DMS 273 (cell line): Measurements from ENCODE around the gene CTXN3.

Experiments used
- DNase-seq: peaks from one replicate; lab custom pipeline; 2025; ENCODE audit not compliant: unreplicated experiment; lab: John Stamatoyannopoulos, UW

CTXN3 gene

DNA sequence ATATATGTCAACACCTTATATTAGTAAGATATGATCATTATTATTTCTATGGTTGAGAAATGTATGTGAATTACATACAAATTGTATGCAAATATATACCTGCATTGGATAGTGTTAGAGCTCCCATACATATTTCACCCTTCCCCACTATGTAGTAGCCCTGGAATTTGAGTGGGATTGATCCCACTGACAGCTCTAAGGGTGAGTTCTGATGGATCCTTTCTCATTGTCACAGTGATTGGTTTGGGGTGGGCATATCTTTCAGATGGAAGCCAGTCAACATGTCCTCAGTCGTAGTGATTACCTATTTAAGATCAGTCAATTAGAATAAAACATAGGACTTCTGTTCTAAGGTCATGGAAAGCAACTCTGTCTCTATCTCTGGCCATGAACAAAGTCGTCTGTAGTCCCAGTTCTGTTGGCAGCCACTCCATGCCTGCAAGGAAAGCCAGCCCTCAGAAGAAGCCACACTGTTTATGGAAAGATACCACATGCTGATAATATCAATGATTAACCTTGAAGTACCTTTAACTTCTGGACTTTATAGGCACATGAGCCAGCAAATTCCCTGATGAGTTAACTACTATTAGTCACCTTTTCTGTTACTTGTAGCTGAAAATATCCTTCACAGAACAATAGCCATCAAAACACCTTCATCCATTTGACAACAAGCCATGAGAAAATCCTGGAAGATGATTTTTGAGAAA lies 49.2 kb downstream of the CTXN3 start:
- no peak for DNase-seq

DNA sequence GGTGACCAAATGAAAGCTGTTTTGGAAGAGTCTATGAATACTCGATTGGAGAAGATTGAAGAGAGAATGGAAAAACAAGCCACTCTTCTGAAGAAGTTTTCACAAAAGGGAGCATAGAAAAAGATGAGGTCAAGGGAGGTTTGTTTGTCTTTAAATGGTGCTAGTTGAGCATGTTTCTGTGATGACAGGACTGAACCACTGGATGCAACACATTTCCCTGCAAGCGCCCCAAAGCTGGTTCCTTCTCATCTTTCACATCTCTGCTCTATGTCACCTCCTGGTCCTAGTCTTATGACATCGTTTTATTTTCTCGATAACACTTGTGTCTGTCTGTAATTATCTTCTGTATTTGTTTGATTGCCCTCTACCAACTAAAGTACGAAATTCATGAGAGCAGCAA lies 50.5 kb downstream of the CTXN3 start:
- no peak for DNase-seq

DNA sequence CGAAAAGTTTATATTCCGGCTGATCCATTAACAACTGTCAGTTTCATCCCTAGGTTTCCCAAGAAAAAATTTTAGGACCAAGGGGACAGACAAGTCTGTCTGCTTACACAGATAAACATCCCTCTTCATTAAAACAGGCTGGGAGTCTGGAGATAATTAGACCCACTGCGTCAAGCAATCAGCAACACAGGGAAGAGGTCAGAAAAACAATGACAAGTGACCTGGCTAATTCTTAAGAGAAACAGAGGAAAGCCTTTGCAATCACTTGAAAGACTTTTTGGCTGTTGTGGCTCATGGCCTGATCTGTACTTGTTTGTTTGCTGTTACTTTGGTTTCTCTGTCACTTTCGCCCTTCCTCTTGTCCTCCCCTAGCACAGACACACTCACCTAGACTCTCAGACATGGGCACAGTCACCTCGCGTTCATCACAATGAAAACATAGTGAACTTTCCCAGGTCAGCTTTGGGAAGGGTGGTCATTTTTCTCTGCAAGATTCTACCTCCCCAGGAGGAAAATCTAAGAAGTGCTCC lies 51.4 kb downstream of the CTXN3 start:
- DNase-seq, result no peak

DNA sequence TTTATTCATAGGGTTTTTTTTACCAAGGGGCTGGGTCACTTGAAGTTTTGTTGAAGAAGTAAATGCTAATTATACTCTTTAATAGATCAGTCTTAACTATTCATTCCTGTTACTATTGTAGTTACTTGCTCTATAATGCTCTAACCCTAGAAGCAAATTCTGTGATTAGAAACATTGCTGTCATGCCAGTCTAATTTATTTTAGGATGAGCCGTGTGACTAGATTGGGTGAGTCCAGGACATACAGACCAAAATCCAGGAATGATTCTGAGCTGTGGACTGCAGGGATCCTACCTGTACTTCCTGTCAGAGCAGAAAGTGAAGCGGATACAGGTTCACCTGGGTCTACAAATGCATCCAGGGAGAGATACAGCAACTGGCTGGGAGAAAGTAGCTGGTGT lies 53.6 kb downstream of the CTXN3 start:
- DNase-seq, result no peak

DNA sequence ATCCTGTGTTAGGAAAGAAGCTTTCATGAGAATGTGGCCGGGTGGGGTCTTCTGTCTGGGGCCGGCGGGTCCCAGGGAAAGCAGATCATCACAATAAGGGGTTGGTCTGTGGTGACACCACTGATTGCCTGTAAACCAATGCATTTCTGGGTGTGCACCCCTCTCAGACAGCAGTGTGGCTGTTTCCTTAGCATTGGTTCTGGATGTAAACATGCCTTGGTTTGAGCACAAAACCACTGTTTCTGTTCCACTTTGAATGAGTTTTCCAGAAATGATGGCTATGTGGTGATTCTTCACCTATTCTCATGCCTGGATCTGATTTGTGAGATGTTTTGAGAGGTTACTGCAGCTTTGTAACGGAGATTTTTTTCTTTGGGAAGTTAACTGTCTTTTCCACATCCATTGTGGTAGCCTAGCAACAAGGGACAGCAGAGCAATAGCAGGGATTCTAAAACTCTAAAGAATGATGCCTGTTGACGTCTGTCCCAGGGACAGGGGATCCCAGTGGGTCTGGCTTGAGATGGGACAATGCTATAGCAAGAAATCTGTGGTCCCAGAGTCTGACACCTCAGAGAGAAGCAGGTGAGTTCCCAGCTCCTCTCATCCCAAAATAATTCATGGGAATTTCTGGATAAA lies 54.2 kb downstream of the CTXN3 start, which contains the start of gene CCDC192:
CCDC192 (plus strand) TSS at position 466 of the 636 bp plus-strand sequence; CDS start at position 521, 55 bp downstream.
- DNase-seq, result no peak

DNA sequence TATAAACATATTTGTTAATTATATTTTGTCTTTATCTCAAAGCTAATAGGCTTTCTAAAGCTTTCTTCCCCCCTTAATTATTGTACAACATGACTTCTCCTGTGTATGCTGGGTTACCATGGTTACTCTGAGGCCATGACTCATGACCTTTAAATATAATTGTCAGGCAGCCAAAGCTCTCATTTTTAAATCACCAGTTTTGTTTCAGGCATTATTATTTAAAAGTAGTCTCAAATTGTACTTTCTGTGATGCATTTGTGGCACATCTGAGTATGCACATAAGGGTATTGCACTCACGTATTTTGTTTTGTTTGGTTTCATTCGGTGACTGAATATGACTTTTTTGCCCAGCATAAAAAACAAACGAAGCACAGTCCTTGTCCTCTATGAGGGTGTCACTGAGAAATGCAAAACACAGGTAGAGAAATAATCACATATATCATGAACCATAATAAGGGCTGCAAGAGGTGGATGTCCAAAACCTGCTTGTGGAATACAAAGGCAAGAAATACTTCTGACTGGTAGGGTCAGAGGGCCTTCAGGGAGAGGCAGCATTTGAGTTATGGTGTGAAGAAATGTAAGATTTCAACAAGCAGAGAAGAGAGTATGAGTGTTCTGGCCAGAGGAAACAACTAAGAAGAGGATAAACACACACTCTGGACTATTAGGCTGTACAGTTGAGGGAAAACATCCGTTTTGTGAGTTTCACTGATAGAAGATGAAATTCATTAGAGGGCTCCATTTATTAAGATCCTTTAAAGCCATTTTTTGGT lies 56.4 kb downstream of the CTXN3 start:
- DNase-seq, result peak; percentile 56

DNA sequence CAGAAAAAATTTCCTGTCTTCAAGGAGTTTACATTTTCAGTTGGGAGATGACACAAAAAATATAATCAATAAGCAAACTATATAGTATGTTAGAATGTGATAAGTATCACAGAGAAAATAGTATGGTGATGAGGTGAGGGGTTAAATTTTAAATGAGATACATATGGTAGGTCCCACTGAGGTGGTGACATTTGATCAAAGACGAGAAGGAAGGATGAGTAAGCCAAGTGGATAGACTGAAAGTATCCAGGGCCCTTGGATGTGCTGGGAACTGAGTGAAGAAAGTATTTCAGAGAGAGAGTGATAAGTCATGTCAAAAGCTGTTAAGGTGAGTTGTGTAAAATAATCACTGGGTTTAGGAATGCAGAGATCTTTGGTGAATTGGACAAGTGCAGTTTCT lies 57.8 kb downstream of the CTXN3 start:
- DNase-seq, result no peak

DNA sequence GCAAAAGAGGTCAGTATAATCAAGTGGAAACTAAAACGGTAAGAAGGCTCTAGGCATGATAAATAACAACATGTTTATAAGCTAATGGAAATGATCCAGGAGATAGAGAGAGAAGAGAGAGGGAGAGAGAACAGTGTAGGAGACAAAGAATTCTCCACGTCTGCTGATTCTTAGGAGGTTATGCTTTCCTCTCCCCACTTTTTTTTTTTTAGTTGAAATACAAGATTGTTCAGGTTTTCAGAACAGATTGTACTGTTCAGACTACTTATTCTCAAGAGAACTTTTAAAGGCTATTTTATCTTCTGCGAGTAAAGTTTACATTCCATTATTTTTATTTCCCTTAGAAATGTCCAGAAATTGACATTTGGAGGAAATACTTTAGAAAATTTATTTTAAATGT lies 58.3 kb downstream of the CTXN3 start:
- DNase-seq, result no peak
